Trophoblast cell (in vitro differentiated cells and primary cell): Measurements from ENCODE around the gene SERPINB1.
A peak's percentile ranks its signal among the peaks of the same experiment; 100 is the strongest.
"Not testable (repeated sequence)": the region's sequence is repeated elsewhere in the genome, so short reads cannot be mapped to it uniquely, and the experiment has no call there.

Source experiments
- DNase-seq, 2 donors: peaks; one replicate each; pipeline ENCODE4 v3.0.0-alpha.2; 2016
- H2AFZ ChIP-seq: 2 replicates; pipeline ENCODE4 v1.6.1; 2013; ENCODE audit warnings: low read length, moderate library complexity, mild to moderate bottlenecking; ENCODE audit not compliant: insufficient read depth, poor library complexity
- H2AK5ac ChIP-seq: 2 replicates; pipeline ENCODE4 v1.6.1; 2013; ENCODE audit warnings: mild to moderate bottlenecking, low read length
- H2BK120ac ChIP-seq: 2 replicates; pipeline ENCODE4 v1.6.1; 2013; ENCODE audit warnings: low read length, mild to moderate bottlenecking, moderate library complexity; ENCODE audit not compliant: insufficient read depth, poor library complexity
- H2BK12ac ChIP-seq: 2 replicates; pipeline ENCODE4 v1.6.1; 2013; ENCODE audit warnings: mild to moderate bottlenecking, low read length, moderate library complexity
- H2BK5ac ChIP-seq: 2 replicates; pipeline ENCODE4 v1.6.1; 2013; ENCODE audit warnings: low read length, low read depth, moderate library complexity, mild to moderate bottlenecking; ENCODE audit not compliant: poor library complexity
- H3K14ac ChIP-seq: 2 replicates; pipeline ENCODE4 v1.6.1; 2013; ENCODE audit warnings: mild to moderate bottlenecking, low read length
- H3K18ac ChIP-seq: 2 replicates; pipeline ENCODE4 v1.6.1; 2013; ENCODE audit warnings: mild to moderate bottlenecking, low read length
- H3K23ac ChIP-seq: 2 replicates; pipeline ENCODE4 v1.6.1; 2013; ENCODE audit warnings: low read length
- H3K27ac ChIP-seq: 2 replicates; pipeline ENCODE4 v1.5.1; 2013; ENCODE audit warnings: low read depth, mild to moderate bottlenecking, inconsistent platforms, low read length, moderate library complexity
- H3K27me3 ChIP-seq: 2 replicates; pipeline ENCODE4 v1.6.1; 2013; ENCODE audit warnings: inconsistent platforms, mild to moderate bottlenecking, low read length, moderate library complexity; ENCODE audit not compliant: insufficient read depth
- H3K36me3 ChIP-seq, 2 experiments: 1 replicate in 1 of 2; 2 replicates in 1 of 2; pipeline ENCODE4 v1.6.1; 2013; ENCODE audit warnings: low read length in 2 of 2, mild to moderate bottlenecking in 2 of 2, moderate library complexity in 1 of 2; ENCODE audit not compliant: insufficient read depth in 2 of 2, control insufficient read depth in 1 of 2
- H3K4ac ChIP-seq: 2 replicates; pipeline ENCODE4 v1.6.1; 2013; ENCODE audit warnings: low read depth, mild to moderate bottlenecking, low read length, moderate library complexity
- H3K4me1 ChIP-seq, 2 experiments: 1 replicate in 1 of 2; 2 replicates in 1 of 2; pipeline ENCODE4 v1.6.1; 2013; ENCODE audit warnings: low read length in 2 of 2, mild to moderate bottlenecking in 2 of 2, moderate library complexity in 1 of 2; ENCODE audit not compliant: insufficient read depth in 2 of 2, control insufficient read depth in 1 of 2
- H3K4me2 ChIP-seq: 2 replicates; pipeline ENCODE4 v1.6.1; 2013; ENCODE audit warnings: inconsistent platforms, mild to moderate bottlenecking, low read length, moderate library complexity
- H3K4me3 ChIP-seq: 2 replicates; pipeline ENCODE4 v1.5.1; 2013; ENCODE audit warnings: mild to moderate bottlenecking, low read depth, low read length, inconsistent platforms
- H3K79me1 ChIP-seq: one replicate; pipeline ENCODE4 v1.6.1; 2013; ENCODE audit warnings: low read length
- H3K79me2 ChIP-seq: 2 replicates; pipeline ENCODE4 v1.6.1; 2013; ENCODE audit warnings: low read length, mild to moderate bottlenecking; ENCODE audit not compliant: control insufficient read depth, insufficient read depth, poor library complexity
- H3K9ac ChIP-seq: 2 replicates; pipeline ENCODE4 v1.6.1; 2013; ENCODE audit warnings: mild to moderate bottlenecking, low read length
- H3K9me3 ChIP-seq: 2 replicates; pipeline ENCODE4 v1.6.1; 2013; ENCODE audit warnings: low read depth, mild to moderate bottlenecking, control low read depth, inconsistent platforms, low read length; ENCODE audit not compliant: insufficient read depth
- H4K12ac ChIP-seq: 2 replicates; pipeline ENCODE4 v1.6.1; 2013; ENCODE audit warnings: low read depth, mild to moderate bottlenecking, low read length, moderate library complexity
- H4K8ac ChIP-seq: 2 replicates; pipeline ENCODE4 v1.6.1; 2013; ENCODE audit warnings: low read depth, mild to moderate bottlenecking, low read length, moderate library complexity
- H4K91ac ChIP-seq: one replicate; pipeline ENCODE4 v1.6.1; 2013; ENCODE audit warnings: low read depth, mild to moderate bottlenecking, low read length, moderate library complexity
- WGBS: extraction: QIAGEN DNeasy Blood & Tissue Kit; methylation state at CpG from one replicate; pipeline ENCODE4 v1.1.7; 2013; ENCODE audit warnings: missing lambda C conversion rate; ENCODE audit not compliant: insufficient read length, insufficient coverage; ENCODE audit errors: extremely low coverage; 5-methylcytosine and 5-hydroxymethylcytosine counted together

Gene SERPINB1

DNA sequence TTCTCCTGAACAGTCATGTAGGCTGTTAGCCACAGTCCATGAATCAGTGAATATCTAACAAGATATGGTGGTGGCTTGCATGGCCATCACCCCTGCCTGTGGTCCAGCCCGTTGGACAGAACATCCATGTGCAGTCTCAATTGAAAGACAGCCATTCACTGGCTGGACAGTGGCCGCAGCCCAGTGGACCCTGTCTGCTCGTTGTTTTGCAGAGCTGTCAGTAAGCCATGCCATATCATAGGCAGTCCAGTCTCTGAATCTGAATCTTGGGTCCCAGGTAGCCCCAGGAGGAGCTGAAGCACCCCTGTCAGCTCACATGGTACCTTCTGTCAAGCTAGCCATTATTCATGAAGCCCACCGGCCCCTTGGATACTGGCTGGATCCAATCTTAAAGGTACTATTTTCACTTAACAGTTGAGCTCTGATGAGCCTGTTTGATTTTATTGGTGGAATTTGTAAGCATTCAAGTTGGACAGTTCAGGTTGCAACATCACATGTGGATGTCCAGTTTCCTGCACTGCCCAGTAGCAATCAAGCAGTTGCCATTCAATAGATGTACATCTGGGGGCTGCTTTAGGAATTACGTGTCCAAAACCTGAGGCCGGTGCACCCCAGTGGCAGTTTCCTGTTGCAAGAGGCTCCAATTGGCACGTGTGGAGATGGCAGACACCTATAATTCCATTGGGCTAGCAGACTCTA lies 37.8 kb downstream of the SERPINB1 start:
- no peak overlapping the region for H3K4me3 ChIP-seq
- no peak overlapping the region for H3K18ac ChIP-seq
- no CpG with 5 or more reads among the region's 7 CpGs for WGBS
- H3K79me1 ChIP-seq, result no peaks in the 10 kb centered on the region
- no peak overlapping the region for H2AK5ac ChIP-seq
- H3K23ac ChIP-seq, result no peak overlapping the region
- H3K14ac ChIP-seq, result no peak overlapping the region
- H2BK120ac ChIP-seq, result no peak overlapping the region
- no peaks in the 10 kb centered on the region for H3K79me2 ChIP-seq
- H4K91ac ChIP-seq, result no peak overlapping the region
- no peak overlapping the region for H2BK5ac ChIP-seq
- no peak overlapping the region for H3K9ac ChIP-seq
- H3K27me3 ChIP-seq, result no peaks in the 10 kb centered on the region
- H3K27ac ChIP-seq, result no peak overlapping the region
- no peak overlapping the region for H4K8ac ChIP-seq
- no peak for DNase-seq
- H3K4me2 ChIP-seq, result no peak overlapping the region
- H3K9me3 ChIP-seq, result peaks cover 2% of the 10 kb centered on the region
- H4K12ac ChIP-seq, result no peak overlapping the region
- H2BK12ac ChIP-seq, result no peak overlapping the region
- H3K4ac ChIP-seq, result no peak overlapping the region
- no peaks in the 10 kb centered on the region for H3K4me1 ChIP-seq
- H3K36me3 ChIP-seq, result no peaks in the 10 kb centered on the region
- H2AFZ ChIP-seq, result no peak overlapping the region

DNA sequence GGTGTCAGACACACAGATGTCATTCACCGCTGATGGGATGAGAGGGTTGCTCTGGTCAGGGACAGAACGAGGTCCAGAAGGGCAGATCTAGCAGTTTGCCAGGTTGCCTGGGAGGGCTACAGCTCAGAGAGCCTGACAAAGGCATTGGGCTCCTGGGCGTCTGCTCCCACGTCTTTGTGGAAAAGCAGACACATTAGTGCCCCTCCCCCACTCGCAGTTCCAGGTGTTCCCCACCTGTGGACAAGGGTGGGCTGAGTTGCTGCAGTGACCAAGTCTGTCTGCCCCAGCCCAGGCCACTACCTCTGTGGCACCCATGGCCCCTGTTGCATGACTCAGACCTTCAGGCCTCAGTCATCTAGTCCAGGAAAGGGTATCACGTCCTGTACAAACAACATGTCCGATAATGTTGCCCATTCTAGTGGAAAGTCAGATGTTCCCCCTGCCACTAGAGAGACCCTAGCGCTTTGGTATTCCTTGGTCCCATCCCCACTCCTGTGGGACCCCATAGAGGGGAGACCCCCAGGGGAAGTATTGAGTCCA lies 39.1 kb downstream of the SERPINB1 start:
- Histone ChIP-seq H4K91ac (no peak overlapping the region), H3K4ac (no peak overlapping the region), H3K9ac (no peak overlapping the region), H4K8ac (no peak overlapping the region), H3K79me2 (no peaks in the 10 kb centered on the region), H3K4me2 (no peak overlapping the region), H3K4me1 (no peaks in the 10 kb centered on the region), H2BK12ac (no peak overlapping the region), H2AFZ (no peak overlapping the region), H3K14ac (no peak overlapping the region), H3K18ac (no peak overlapping the region), H3K4me3 (peak overlapping the region; percentile 8), H3K23ac (no peak overlapping the region), H3K27ac (no peak overlapping the region), H2BK120ac (no peak overlapping the region), H3K27me3 (no peaks in the 10 kb centered on the region), H2BK5ac (no peak overlapping the region), H2AK5ac (no peak overlapping the region), H3K9me3 (peaks cover 2% of the 10 kb centered on the region), H4K12ac (no peak overlapping the region), H3K79me1 (no peaks in the 10 kb centered on the region), H3K36me3 (no peaks in the 10 kb centered on the region)
- no CpG with 5 or more reads among the region's 8 CpGs for WGBS
- no peak for DNase-seq

DNA sequence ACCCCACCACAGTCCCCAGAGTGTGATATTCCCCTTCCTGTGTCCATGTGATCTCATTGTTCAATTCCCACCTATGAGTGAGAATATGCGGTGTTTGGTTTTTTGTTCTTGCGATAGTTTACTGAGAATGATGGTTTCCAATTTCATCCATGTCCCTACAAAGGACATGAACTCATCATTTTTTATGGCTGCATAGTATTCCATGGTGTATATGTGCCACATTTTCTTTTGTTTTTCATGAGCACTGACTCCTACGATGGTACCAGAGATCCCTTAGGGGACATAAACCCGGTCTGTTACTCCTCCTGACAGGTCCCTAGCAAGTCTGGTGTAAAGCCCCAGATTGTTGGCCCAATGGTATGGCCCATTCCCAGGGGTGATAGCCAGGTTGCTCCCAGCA lies 40.0 kb downstream of the SERPINB1 start:
- not testable (repeated sequence) for H2BK120ac ChIP-seq
- no CpG with 5 or more reads among the region's 4 CpGs for WGBS

DNA sequence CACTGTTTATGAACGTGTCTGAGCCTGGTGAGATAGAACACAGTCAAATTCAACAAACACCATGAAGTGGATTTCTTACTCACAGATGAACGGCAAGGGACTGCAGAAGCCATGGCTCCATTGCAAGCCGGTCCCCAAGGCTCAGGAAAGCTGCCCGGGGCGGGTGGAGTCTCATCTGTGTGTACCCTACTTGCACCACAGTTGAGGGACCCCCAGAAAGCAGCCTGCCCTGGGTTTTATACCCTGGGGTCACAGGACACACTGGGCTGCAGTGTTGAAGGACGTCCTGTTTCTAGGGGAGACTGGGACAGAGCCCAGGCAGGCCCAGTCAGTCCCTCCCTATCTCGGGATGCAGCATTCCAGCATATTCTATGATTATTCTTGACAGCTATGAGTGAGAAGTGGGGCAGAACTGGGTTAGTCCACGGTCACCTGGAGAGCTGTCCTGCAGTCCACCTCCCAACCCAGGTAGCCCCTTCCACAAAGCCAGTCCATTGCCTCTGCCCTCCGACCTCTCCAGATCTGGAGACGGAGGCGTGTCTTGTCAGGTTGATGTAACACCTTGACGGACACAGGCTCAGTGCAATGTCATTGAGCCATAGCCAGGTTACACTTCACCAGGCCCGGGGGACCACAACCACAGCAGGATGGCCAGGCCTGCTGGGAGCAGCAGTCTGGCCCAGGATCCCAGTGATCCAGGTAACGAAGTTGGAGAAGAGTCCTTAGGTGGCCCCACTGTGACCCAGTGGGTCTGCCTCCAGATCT lies 40.9 kb downstream of the SERPINB1 start:
- no peak overlapping the region for H4K8ac ChIP-seq
- no peaks in the 10 kb centered on the region for H3K79me2 ChIP-seq
- H3K23ac ChIP-seq, result no peak overlapping the region
- peaks cover 2% of the 10 kb centered on the region for H3K9me3 ChIP-seq
- H3K79me1 ChIP-seq, result no peaks in the 10 kb centered on the region
- H3K36me3 ChIP-seq, result no peaks in the 10 kb centered on the region
- WGBS, result no CpG with 5 or more reads among the region's 14 CpGs
- H4K12ac ChIP-seq, result no peak overlapping the region
- H3K4me1 ChIP-seq, result peaks cover 2 to 5% of the 10 kb centered on the region in 2 experiments
- H3K27ac ChIP-seq, result no peak overlapping the region
- H2BK120ac ChIP-seq, result no peak overlapping the region
- H2BK12ac ChIP-seq, result no peak overlapping the region
- no peak overlapping the region for H3K18ac ChIP-seq
- no peak overlapping the region for H3K4me3 ChIP-seq
- H3K14ac ChIP-seq, result no peak overlapping the region
- H2AFZ ChIP-seq, result no peak overlapping the region
- H2BK5ac ChIP-seq, result no peak overlapping the region
- H3K4ac ChIP-seq, result no peak overlapping the region
- H2AK5ac ChIP-seq, result no peak overlapping the region
- H3K9ac ChIP-seq, result no peak overlapping the region
- DNase-seq, result no peak
- no peak overlapping the region for H3K4me2 ChIP-seq
- H4K91ac ChIP-seq, result no peak overlapping the region
- H3K27me3 ChIP-seq, result no peaks in the 10 kb centered on the region

More for the DNA sequence above, 40.0 kb downstream of the SERPINB1 start:
- H3K27ac ChIP-seq, H3K18ac ChIP-seq, H4K12ac ChIP-seq, H3K4ac ChIP-seq, H3K9ac ChIP-seq, H4K8ac ChIP-seq, H4K91ac ChIP-seq, H3K9me3 ChIP-seq, H2BK12ac ChIP-seq, H3K27me3 ChIP-seq, H3K36me3 ChIP-seq, H3K4me2 ChIP-seq, H3K4me1 ChIP-seq, H3K4me3 ChIP-seq, H3K79me2 ChIP-seq, H2AFZ ChIP-seq, H3K79me1 ChIP-seq, DNase-seq, H3K23ac ChIP-seq, H2BK5ac ChIP-seq, H3K14ac ChIP-seq, H2AK5ac ChIP-seq: not testable (repeated sequence)
